Rectal smooth muscle tissue (tissue), 1 donor: Measurements from ENCODE around the gene KIAA1549.
"Not testable (repeated sequence)": the region's sequence is repeated elsewhere in the genome, so short reads cannot be mapped to it uniquely, and the experiment has no call there.

Experiments used
- H3K27ac ChIP-seq: one replicate; pipeline ENCODE4 v1.7.0; 2013; ENCODE audit warnings: low read depth, low read length, inconsistent platforms
- H3K27me3 ChIP-seq: one replicate; pipeline ENCODE4 v1.7.0; 2013; ENCODE audit warnings: low read length; ENCODE audit not compliant: control insufficient read depth, insufficient read depth
- H3K36me3 ChIP-seq: one replicate; pipeline ENCODE4 v1.7.0; 2013; ENCODE audit warnings: low read length; ENCODE audit not compliant: control insufficient read depth, insufficient read depth
- H3K4me1 ChIP-seq: one replicate; pipeline ENCODE4 v1.7.0; 2013; ENCODE audit warnings: low read length; ENCODE audit not compliant: control insufficient read depth, insufficient read depth
- H3K4me3 ChIP-seq: one replicate; pipeline ENCODE4 v1.7.0; 2013; ENCODE audit warnings: low read length
- H3K9ac ChIP-seq: one replicate; pipeline ENCODE4 v1.7.0; 2013; ENCODE audit warnings: low read length

The KIAA1549 gene

GRCh38 chr7:138797046-138797445 is 184.1 kb downstream of the KIAA1549 start:
- not testable (repeated sequence) for H3K4me3 ChIP-seq, H3K36me3 ChIP-seq, H3K4me1 ChIP-seq, H3K27ac ChIP-seq, H3K27me3 ChIP-seq, H3K9ac ChIP-seq

- H3K27me3 ChIP-seq, result no peaks in the 10 kb centered on the region
- H3K36me3 ChIP-seq, result no peaks in the 10 kb centered on the region
- H3K4me3 ChIP-seq, result no peak overlapping the region
- H3K4me1 ChIP-seq, result no peaks in the 10 kb centered on the region
- no peak overlapping the region for H3K27ac ChIP-seq
- no peak overlapping the region for H3K9ac ChIP-seq
Observed at GRCh38 chr7:138796038-138796615, 185.1 kb downstream of the KIAA1549 start.

GRCh38 chr7:138785587-138786437 is 195.4 kb downstream of the KIAA1549 start:
- no peaks in the 10 kb centered on the region for H3K36me3 ChIP-seq
- no peaks in the 10 kb centered on the region for H3K4me1 ChIP-seq
- no peak overlapping the region for H3K27ac ChIP-seq
- H3K9ac ChIP-seq, result no peak overlapping the region
- H3K4me3 ChIP-seq, result no peak overlapping the region
- no peaks in the 10 kb centered on the region for H3K27me3 ChIP-seq

- Histone ChIP-seq H3K27ac (no peak overlapping the region), H3K4me3 (no peak overlapping the region), H3K36me3 (no peaks in the 10 kb centered on the region)
Observed at GRCh38 chr7:138784692-138785091, 196.5 kb downstream of the KIAA1549 start.

More at GRCh38 chr7:138784692-138785091, 196.5 kb downstream of the KIAA1549 start:
- H3K9ac ChIP-seq, result no peak overlapping the region
- no peaks in the 10 kb centered on the region for H3K27me3 ChIP-seq
- H3K4me1 ChIP-seq, result no peaks in the 10 kb centered on the region
